ENCODE results near the gene WDR5. TPM values are rescaled to one million over a fixed set of nuclear protein-coding genes. Genes with fewer than 3 reads are reported as not detected.

Gene WDR5
- total RNA-seq, 1 experiment from 2014 or later = 62.5 TPM

DNA sequence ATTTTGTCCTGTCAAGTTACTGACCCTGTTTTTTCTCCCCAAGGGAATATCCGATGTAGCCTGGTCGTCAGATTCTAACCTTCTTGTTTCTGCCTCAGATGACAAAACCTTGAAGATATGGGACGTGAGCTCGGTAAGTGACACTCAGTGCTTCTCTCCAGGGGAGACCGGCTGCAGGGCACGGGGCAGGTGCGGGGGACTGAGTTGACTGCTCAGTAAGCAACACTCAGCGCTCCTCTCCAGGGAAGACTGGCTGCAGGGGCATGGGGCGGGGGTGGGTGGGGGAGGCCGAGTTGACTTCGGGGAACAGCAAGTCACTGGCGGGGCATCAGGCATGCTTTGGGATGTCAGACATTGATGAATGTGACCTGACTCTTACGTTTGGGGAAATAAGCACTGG lies 6.0 kb downstream of the WDR5 start:
- ATAC-seq (no peak), DNase-seq (ENCODE audit: low spot score) (no peak)
- Mint-ChIP-seq H3K9me3 (no peaks in the 10 kb centered on the region), H3K27ac (no peak overlapping the region; the same call in 1 of the 2 replicates), H3K4me3 (no peak overlapping the region), H3K27me3 (ENCODE audit: low read depth) (no peaks in the 10 kb centered on the region), H3K4me1 (peaks cover 18% of the 10 kb centered on the region), H3K36me3 (peaks cover 52% of the 10 kb centered on the region)
- ChIA-PET CTCF (no interaction called here), POLR2A (no interaction called here)
- TF ChIP-seq ZNF219 (CRISPR knock-in tag; IDR thresholded peaks at IDR 0.05; ENCODE audit: borderline replicate concordance) = no peak

DNA sequence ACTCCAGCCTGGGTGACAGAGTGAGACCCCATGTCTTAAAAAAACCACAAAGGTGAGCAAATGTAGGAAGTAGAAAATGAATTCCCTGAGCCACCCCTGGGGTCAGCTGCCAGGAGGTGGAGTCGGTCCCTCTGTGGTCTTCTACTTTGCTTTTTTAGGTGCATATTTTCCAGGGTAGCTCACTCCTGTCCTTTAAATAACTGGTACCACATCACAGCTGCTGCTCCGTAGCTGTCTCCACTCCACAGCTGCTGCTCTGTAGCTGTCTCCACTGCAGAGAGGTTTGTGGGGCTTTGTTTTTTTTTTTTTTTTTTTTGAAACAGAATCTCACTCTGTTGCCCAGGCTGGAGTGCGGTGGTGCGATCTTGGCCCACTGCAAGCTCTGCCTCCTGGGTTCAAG lies 8.9 kb downstream of the WDR5 start:
- no peaks in the 10 kb centered on the region for H3K9me3 Mint-ChIP-seq
- TF ChIP-seq, protein P1, sequence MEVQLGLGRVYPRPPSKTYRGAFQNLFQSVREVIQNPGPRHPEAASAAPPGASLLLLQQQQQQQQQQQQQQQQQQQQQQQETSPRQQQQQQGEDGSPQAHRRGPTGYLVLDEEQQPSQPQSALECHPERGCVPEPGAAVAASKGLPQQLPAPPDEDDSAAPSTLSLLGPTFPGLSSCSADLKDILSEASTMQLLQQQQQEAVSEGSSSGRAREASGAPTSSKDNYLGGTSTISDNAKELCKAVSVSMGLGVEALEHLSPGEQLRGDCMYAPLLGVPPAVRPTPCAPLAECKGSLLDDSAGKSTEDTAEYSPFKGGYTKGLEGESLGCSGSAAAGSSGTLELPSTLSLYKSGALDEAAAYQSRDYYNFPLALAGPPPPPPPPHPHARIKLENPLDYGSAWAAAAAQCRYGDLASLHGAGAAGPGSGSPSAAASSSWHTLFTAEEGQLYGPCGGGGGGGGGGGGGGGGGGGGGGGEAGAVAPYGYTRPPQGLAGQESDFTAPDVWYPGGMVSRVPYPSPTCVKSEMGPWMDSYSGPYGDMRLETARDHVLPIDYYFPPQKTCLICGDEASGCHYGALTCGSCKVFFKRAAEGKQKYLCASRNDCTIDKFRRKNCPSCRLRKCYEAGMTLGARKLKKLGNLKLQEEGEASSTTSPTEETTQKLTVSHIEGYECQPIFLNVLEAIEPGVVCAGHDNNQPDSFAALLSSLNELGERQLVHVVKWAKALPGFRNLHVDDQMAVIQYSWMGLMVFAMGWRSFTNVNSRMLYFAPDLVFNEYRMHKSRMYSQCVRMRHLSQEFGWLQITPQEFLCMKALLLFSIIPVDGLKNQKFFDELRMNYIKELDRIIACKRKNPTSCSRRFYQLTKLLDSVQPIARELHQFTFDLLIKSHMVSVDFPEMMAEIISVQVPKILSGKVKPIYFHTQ (CRISPR knock-in tag; IDR thresholded peaks at IDR 0.05) = no peak
- TF ChIP-seq NFATC4 (CRISPR knock-in tag; IDR thresholded peaks at IDR 0.05) = no peak
- TF ChIP-seq ZNF317 (CRISPR knock-in tag; IDR thresholded peaks at IDR 0.05; ENCODE audit: borderline replicate concordance, low read depth) = no peak
- no peak for TF ChIP-seq KAT7 (CRISPR knock-in tag; IDR thresholded peaks at IDR 0.05; ENCODE audit: borderline replicate concordance)
- TF ChIP-seq, protein P2, sequence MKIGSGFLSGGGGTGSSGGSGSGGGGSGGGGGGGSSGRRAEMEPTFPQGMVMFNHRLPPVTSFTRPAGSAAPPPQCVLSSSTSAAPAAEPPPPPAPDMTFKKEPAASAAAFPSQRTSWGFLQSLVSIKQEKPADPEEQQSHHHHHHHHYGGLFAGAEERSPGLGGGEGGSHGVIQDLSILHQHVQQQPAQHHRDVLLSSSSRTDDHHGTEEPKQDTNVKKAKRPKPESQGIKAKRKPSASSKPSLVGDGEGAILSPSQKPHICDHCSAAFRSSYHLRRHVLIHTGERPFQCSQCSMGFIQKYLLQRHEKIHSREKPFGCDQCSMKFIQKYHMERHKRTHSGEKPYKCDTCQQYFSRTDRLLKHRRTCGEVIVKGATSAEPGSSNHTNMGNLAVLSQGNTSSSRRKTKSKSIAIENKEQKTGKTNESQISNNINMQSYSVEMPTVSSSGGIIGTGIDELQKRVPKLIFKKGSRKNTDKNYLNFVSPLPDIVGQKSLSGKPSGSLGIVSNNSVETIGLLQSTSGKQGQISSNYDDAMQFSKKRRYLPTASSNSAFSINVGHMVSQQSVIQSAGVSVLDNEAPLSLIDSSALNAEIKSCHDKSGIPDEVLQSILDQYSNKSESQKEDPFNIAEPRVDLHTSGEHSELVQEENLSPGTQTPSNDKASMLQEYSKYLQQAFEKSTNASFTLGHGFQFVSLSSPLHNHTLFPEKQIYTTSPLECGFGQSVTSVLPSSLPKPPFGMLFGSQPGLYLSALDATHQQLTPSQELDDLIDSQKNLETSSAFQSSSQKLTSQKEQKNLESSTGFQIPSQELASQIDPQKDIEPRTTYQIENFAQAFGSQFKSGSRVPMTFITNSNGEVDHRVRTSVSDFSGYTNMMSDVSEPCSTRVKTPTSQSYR (CRISPR knock-in tag; IDR thresholded peaks at IDR 0.05) = no peak
- DNase-seq (ENCODE audit: low spot score) = no peak
- H3K4me1 Mint-ChIP-seq = no peaks in the 10 kb centered on the region
- ChIA-PET POLR2A (no interaction called here), CTCF (no interaction called here)
- no peak overlapping the region for H3K27ac Mint-ChIP-seq
- peaks cover 67% of the 10 kb centered on the region for H3K36me3 Mint-ChIP-seq
- no peaks in the 10 kb centered on the region for H3K27me3 Mint-ChIP-seq (ENCODE audit: low read depth)
- H3K4me3 Mint-ChIP-seq = no peak overlapping the region
- no peak for ATAC-seq

DNA sequence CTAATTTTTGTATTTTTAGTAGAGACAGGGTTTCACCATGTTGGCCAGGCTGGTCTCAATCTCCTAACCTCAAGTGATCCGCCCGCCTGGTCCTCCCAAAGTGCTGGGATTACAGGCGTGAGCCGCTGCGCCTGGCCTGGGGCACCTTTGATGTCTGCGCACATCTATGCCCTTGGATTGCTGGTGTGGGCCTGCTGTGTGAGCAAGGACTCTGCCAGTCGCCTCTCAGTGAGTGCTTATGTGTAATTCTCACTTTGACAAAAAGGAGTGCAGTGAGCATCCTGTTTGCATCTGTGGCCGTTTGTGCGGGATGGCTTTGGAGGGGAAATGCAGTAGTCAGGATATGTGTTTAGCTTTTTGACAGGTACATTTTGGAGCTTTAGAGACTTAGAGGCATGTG lies 9.4 kb downstream of the WDR5 start:
- ATAC-seq (no peak), DNase-seq (ENCODE audit: low spot score) (no peak)
- Mint-ChIP-seq H3K36me3 (peaks cover 66% of the 10 kb centered on the region), H3K27me3 (ENCODE audit: low read depth) (no peaks in the 10 kb centered on the region), H3K4me1 (no peaks in the 10 kb centered on the region), H3K9me3 (no peaks in the 10 kb centered on the region), H3K27ac (no peak overlapping the region), H3K4me3 (no peak overlapping the region)
- POLR2A ChIA-PET = no interaction called here
- CTCF ChIA-PET = no interaction called here
- TF ChIP-seq HMGA2 (CRISPR knock-in tag; IDR thresholded peaks at IDR 0.05) (no peak), ESRRA (CRISPR knock-in tag; IDR thresholded peaks at IDR 0.05; ENCODE audit: borderline replicate concordance) (no peak), ZNF671 (CRISPR knock-in tag; IDR thresholded peaks at IDR 0.05) (no peak), FOXK1 (CRISPR knock-in tag; IDR thresholded peaks at IDR 0.05) (no peak), KAT7 (CRISPR knock-in tag; IDR thresholded peaks at IDR 0.05; ENCODE audit: borderline replicate concordance) (no peak), EMX1 (CRISPR knock-in tag; IDR thresholded peaks at IDR 0.05) (no peak), TCF7 (CRISPR knock-in tag; IDR thresholded peaks at IDR 0.05; ENCODE audit: low read depth) (no peak), NR1H2 (CRISPR knock-in tag; IDR thresholded peaks at IDR 0.05) (no peak)
- TF ChIP-seq, protein P3, sequence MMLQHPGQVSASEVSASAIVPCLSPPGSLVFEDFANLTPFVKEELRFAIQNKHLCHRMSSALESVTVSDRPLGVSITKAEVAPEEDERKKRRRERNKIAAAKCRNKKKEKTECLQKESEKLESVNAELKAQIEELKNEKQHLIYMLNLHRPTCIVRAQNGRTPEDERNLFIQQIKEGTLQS (CRISPR knock-in tag; conservative IDR thresholded peaks at IDR 0.05) = no peak
- TF ChIP-seq, protein P2 (CRISPR knock-in tag; IDR thresholded peaks at IDR 0.05) = no peak
- TF ChIP-seq, protein P4, sequence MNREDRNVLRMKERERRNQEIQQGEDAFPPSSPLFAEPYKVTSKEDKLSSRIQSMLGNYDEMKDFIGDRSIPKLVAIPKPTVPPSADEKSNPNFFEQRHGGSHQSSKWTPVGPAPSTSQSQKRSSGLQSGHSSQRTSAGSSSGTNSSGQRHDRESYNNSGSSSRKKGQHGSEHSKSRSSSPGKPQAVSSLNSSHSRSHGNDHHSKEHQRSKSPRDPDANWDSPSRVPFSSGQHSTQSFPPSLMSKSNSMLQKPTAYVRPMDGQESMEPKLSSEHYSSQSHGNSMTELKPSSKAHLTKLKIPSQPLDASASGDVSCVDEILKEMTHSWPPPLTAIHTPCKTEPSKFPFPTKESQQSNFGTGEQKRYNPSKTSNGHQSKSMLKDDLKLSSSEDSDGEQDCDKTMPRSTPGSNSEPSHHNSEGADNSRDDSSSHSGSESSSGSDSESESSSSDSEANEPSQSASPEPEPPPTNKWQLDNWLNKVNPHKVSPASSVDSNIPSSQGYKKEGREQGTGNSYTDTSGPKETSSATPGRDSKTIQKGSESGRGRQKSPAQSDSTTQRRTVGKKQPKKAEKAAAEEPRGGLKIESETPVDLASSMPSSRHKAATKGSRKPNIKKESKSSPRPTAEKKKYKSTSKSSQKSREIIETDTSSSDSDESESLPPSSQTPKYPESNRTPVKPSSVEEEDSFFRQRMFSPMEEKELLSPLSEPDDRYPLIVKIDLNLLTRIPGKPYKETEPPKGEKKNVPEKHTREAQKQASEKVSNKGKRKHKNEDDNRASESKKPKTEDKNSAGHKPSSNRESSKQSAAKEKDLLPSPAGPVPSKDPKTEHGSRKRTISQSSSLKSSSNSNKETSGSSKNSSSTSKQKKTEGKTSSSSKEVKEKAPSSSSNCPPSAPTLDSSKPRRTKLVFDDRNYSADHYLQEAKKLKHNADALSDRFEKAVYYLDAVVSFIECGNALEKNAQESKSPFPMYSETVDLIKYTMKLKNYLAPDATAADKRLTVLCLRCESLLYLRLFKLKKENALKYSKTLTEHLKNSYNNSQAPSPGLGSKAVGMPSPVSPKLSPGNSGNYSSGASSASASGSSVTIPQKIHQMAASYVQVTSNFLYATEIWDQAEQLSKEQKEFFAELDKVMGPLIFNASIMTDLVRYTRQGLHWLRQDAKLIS (CRISPR knock-in tag; IDR thresholded peaks at IDR 0.05; ENCODE audit: borderline replicate concordance) = no peak
- TF ChIP-seq, protein P5, sequence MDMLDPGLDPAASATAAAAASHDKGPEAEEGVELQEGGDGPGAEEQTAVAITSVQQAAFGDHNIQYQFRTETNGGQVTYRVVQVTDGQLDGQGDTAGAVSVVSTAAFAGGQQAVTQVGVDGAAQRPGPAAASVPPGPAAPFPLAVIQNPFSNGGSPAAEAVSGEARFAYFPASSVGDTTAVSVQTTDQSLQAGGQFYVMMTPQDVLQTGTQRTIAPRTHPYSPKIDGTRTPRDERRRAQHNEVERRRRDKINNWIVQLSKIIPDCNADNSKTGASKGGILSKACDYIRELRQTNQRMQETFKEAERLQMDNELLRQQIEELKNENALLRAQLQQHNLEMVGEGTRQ (CRISPR knock-in tag; IDR thresholded peaks at IDR 0.05) = no peak
- TF ChIP-seq, protein P6, sequence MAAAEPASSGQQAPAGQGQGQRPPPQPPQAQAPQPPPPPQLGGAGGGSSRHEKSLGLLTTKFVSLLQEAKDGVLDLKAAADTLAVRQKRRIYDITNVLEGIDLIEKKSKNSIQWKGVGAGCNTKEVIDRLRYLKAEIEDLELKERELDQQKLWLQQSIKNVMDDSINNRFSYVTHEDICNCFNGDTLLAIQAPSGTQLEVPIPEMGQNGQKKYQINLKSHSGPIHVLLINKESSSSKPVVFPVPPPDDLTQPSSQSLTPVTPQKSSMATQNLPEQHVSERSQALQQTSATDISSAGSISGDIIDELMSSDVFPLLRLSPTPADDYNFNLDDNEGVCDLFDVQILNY (CRISPR knock-in tag; IDR thresholded peaks at IDR 0.05) = no peak
